Measurements from ENCODE around the gene CLRN2.
"Not testable (repeated sequence)": the region's sequence is repeated elsewhere in the genome, so short reads cannot be mapped to it uniquely, and the experiment has no call there.

CLRN2 gene

DNA sequence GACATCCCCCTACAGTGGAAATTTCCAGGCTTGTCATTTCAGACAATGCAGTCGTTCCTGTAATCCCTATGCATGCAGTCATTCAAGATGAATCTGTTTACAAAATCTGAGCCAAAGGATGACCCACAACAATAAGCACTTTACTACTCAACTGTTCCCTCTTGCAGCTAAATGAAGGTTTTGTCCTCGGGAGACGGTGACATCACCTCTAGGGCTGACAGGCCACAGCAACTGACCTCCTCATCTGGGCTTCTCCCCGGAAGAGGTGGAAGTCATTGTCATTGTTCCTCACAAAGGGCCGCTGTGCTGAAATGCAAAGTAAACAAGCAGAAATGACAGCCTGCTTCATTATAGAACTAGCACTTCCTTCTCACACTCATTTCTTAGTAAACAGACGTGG lies 29.2 kb downstream of the CLRN2 start:
- peak in 55 of 58 donors; percentile 5 to 96 (median 71) for DNase-seq

- peak in 22 of 58 donors; percentile 1 to 73 (median 25) for DNase-seq
Observed at GRCh38 chr4:17544831-17545234, 29.9 kb downstream of the CLRN2 start.

- DNase-seq: no peak
Observed at GRCh38 chr4:17545374-17546140, 30.6 kb downstream of the CLRN2 start.

DNA sequence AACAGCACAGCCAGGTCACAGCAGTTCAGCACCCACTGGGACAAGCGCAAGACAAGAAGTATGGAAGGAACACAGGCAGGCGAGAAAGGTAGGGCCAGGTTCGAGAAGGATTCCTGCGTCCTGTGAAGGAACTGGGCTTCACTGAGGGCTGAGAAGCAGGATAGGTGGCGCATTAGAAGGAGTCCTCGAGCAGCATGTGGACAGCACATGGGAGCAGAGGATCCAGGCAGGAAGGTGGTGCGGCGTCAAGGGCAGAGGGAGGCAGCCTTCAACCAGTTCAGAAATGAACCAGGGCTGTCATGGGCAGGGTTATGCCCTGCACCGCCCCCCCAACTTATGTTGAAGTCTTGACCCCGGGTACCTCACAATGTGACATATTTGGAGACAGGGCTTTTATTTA lies 31.3 kb downstream of the CLRN2 start:
- DNase-seq: no peak

- DNase-seq: no peak
Observed at GRCh38 chr4:17546678-17547077, 31.7 kb downstream of the CLRN2 start.

DNA sequence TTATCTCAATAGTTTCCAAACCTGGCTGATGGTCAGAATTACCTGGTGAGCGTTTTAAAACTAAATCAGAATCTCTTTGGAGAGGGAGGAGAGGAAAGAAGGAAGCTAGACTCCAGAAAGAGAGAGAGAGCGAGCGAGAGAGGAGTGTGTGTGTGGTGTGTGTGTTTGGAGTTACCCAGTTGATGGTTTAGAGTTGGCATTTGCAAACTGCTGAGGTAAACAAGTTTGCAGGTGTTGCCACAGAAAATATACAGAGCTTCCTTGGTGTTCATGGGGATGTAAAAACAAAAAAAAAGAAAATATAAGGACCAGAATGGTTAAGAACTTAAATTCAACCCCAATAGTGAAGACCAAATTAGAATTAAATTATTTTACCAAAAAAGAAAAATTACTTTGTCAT lies 35.6 kb downstream of the CLRN2 start:
- no peak for DNase-seq

DNA sequence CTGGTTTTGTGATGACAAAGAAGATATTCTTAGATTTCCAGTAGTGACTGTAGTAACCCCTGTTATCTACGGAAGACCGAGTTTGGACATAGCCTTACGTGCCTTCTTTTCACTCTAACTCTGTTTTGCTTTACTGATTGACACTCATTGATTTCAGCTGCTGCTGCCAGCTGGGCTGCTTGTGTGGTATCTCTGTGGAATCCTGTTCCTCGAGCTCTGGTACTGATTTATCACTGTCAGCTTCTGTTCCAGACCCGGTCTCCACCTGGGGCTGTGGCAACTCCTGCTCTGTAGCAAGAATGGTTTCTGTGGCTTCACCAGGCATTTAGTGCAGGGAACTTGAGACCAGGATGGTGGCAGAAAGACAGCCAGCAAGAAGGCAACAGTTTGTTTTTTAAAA lies 37.5 kb downstream of the CLRN2 start:
- no peak for DNase-seq

GRCh38 chr4:17554568-17554967 lies 39.6 kb downstream of the CLRN2 start:
- DNase-seq: no peak

DNA sequence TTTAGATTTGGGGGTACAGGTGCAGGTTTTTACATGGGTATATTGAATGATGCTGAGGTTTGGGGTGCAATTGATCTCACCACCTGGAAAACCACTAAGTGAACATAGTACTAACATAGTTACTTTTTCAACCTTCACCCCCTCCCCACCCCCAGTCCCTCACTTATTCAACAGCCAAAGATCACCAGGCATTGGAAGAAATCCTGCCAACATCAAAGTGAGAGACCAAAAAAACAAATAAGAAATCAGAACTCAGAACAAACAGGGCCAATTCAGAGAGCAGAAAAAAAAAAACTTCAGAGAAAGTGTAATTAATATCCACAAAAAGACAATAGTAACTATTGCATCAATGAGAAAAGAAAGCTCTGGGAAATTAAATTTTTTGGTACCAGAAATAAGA lies 41.5 kb downstream of the CLRN2 start:
- DNase-seq: no peak

DNA sequence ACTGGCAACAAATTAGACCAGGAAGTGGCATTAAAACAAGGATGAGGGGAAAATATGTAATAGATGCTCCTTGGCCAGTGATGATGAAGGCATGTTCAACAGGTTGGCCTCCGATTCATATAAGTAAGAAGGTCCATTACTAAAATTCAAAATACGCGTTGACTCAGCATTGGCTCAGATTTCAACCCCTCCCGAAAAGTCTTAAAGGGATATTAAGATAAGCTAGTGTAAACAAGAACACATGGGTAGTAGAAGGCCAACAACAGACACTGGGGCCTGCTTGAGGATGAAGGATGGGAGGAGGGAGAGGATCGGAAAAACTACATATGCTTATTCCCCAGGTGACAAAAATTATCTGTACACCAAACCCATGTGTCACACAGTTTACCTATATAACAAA lies 42.9 kb downstream of the CLRN2 start:
- DNase-seq: no peak

GRCh38 chr4:17558941-17559708 lies 44.2 kb downstream of the CLRN2 start:
- DNase-seq: no peak

- no peak for DNase-seq
Observed at GRCh38 chr4:17559709-17560048, 44.7 kb downstream of the CLRN2 start.

DNA sequence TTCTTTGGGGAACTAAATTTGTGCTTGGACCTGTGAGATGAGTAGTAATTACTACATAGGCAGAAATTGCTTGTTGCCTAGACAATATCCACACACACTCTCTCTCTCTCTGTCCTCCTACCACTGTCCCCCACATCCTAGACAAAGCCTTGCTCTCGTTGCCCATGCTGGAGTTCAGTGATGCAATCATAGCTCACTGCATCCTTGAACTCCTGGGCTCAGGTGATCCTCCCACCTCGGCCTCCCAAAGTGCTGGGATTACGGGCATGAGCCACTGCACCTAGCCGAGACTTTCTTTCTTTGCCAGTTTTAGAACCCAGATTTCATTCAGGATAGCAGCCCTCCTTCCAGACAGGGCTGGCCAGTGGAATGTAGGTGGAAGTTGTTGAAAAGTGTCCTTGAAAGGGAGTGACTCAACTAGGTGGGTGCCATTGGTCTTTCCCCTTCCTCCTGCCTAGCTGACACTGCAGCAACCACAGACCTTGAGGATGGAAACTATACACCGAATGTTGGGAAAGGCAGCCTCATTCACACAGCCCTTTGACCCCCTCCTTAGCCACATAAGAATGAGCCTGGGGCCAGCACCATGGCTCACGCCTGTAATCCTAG lies 45.2 kb downstream of the CLRN2 start:
- DNase-seq: no peak

- peak in 28 of 58 donors; percentile 3 to 79 (median 38) for DNase-seq
Observed at GRCh38 chr4:17561195-17561909, 46.4 kb downstream of the CLRN2 start.

- DNase-seq: peak in 1 of 58 donors; percentile 16
Observed at GRCh38 chr4:17562157-17562556, 47.2 kb downstream of the CLRN2 start.

GRCh38 chr4:17565846-17566245 lies 50.9 kb downstream of the CLRN2 start:
- no peak for DNase-seq

DNA sequence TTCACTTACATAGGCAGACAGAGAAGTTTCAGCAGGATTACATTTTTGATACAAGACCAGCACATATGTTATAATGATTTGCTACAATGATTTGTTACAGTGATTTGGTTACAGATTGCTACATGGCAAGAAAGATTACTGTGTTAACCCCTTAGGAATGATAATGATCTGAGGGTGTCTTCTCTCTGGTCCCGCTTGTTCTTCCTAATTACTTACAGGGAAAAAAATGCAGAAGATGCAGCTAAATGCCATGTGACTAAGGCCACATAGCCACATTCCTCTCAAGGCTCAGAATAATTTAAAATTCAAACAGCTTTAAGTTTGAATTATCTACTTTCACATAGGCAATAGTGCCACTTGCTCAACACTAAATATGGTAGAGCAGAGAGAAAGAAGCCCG lies 52.3 kb downstream of the CLRN2 start:
- no peak for DNase-seq

DNA sequence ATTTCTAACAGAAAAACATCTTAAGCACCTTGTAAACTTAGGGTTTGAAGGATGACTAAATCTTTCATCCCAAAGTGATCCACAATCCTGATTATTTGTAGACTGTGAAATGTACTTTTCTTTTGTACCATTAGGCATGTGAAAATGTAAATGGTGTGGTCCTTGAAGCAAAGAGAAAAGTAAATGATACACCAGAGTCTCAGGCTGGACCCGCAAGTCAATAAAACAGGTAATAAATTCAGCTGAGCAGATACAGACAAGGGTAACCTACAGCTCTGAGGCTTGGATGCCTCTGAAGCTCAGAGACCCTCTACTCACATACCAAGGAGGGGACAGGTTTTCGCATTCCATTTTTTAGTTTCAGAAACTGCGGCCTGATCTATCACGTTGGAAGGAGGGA lies 59.2 kb downstream of the CLRN2 start:
- DNase-seq: no peak

DNA sequence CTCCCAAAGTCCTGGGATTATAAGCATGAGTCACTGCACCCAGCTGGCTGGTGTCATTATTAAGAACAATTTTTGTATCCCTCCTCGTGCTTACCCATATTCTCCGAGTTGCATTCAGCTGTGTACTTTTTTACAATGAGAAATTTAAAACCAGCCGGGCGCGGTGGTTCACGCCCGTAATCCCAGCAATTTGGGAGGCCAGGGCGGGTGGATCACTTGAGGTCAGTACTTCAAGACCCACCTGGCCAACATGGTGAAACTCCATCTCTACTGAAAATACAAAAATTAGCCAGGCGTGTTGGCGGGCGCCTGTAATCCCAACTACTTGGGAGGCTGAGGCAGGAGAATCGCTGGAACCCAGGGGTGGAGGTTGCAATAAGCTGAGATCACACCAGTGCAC lies 60.2 kb downstream of the CLRN2 start:
- not testable (repeated sequence) for DNase-seq
